ENCODE measurements around the gene GPS1. TPM values are rescaled to one million over a fixed set of nuclear protein-coding genes. Genes with fewer than 3 reads are reported as not detected.
A peak's percentile ranks its signal among the peaks of the same experiment; 100 is the strongest.

The GPS1 gene
- total RNA-seq, 1 donor from 2014 or later, result 80.3 TPM

DNA sequence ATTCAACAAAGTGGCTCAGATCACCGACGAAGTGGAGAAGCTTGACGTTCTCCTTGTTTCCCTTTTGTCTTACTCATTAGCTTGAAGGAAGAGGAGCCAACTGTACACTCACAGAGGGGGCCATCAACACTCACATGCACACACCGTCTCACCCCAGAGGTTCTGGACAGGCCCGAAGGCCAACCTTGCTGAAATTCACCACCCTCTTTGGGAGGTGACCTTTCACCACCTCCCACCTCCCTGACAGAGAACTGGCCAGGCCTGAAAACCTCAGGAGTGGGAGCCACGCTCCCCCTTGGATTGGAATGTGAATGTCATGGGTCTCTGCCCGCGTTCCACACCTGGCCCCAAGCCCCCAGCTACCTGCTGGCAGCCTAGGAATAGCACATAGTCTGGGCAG is 16.2 kb upstream of the GPS1 start:
- intact Hi-C loops (cut with DNase I), result no loop called here
- no peaks in the 10 kb centered on the region for H3K9me3 ChIP-seq
- H3K36me3 ChIP-seq, result no peaks in the 10 kb centered on the region
- DNase-seq (ENCODE audit: extremely low spot score in 2 of 2), result no peak
- peaks cover 24% of the 10 kb centered on the region for H3K4me1 ChIP-seq
- TF ChIP-seq POLR2A (IDR thresholded peaks at IDR 0.05) (no peak), POLR2AphosphoS5 (IDR thresholded peaks at IDR 0.05; ENCODE audit: insufficient read depth in 1 of 2, low read depth in 1 of 2) (no peak), CTCF (IDR thresholded peaks at IDR 0.05) (no peak)
- H3K27me3 ChIP-seq, result no peaks in the 10 kb centered on the region
- H3K4me3 ChIP-seq, result no peak overlapping the region
- H3K27ac ChIP-seq, result no peak overlapping the region

DNA sequence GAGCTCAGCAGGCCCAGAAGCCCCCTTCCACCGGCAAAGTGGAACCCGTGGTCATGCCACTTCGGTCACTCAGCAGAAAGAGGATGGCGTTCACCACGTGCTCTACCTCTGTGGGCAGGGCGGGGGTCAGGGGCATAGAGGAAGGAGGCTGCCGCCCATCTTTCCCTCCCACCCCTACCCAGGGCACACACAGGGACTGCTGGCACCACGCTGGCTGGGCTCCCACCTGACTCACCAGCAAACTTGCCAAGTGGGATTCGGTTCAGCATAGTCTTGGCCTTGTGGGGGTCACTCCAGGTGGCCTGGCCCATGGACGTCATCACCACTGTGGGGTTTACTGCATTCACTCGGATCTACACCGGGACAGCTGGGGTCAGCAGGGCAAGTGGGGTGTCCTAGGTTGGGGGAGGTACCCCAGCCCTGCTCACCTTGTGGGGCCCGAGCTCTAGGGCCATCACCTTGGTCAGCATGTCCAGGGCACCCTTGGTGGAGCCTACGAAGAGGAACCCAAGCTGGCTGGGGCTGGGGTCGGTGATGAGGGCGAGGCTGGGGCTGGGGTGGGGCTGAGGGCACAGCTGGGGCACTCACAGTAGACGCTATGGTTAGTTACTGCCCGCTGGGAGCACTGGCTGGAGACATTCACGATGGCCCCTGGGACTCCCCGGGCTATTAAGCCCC is 15.6 kb upstream of the GPS1 start:
- DNase-seq (ENCODE audit: extremely low spot score in 2 of 2), result no peak
- Histone ChIP-seq H3K36me3 (no peaks in the 10 kb centered on the region), H3K27me3 (no peaks in the 10 kb centered on the region), H3K9me3 (no peaks in the 10 kb centered on the region), H3K4me1 (peaks cover 24% of the 10 kb centered on the region), H3K4me3 (peak overlapping the region; percentile 71 to 79), H3K27ac (peak overlapping the region; percentile 87)
- TF ChIP-seq CTCF (IDR thresholded peaks at IDR 0.05) (no peak), POLR2A (IDR thresholded peaks at IDR 0.05) (no peak), POLR2AphosphoS5 (IDR thresholded peaks at IDR 0.05; ENCODE audit: insufficient read depth in 1 of 2, low read depth in 1 of 2) (no peak)
- intact Hi-C loops (cut with DNase I), result no loop called here

DNA sequence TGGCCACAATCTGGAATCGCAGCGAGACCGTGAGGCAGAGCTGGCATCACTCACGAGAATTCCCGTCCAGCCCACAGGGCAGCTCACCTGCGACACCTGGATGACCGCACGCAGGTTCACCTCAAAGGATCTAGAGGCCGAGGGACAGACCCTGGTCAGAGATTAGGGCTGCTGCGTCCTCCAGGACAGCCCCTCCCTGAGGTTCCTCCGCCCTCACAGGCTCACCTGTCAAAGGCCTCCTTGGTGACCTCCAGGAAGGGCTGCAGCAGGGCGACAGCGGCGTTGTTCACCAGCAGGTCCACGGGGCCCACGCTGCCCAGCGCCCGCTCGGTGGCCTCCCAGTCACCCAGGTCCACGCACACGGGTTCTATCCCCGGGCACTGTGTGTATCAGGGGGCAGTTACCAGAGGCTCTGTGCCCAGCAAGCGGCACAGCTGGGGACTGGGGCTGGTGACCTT is 15.0 kb upstream of the GPS1 start:
- H3K27ac ChIP-seq, result peak overlapping the region; percentile 87
- no peak for DNase-seq (ENCODE audit: extremely low spot score in 2 of 2)
- peak overlapping the region; percentile 71 to 79 for H3K4me3 ChIP-seq
- H3K4me1 ChIP-seq, result peaks cover 24% of the 10 kb centered on the region
- intact Hi-C loops (cut with DNase I), result no loop called here
- no peaks in the 10 kb centered on the region for H3K9me3 ChIP-seq
- H3K36me3 ChIP-seq, result no peaks in the 10 kb centered on the region
- TF ChIP-seq CTCF (IDR thresholded peaks at IDR 0.05) (no peak), POLR2A (IDR thresholded peaks at IDR 0.05) (no peak), POLR2AphosphoS5 (IDR thresholded peaks at IDR 0.05; ENCODE audit: insufficient read depth in 1 of 2, low read depth in 1 of 2) (no peak)
- H3K27me3 ChIP-seq, result no peaks in the 10 kb centered on the region

DNA sequence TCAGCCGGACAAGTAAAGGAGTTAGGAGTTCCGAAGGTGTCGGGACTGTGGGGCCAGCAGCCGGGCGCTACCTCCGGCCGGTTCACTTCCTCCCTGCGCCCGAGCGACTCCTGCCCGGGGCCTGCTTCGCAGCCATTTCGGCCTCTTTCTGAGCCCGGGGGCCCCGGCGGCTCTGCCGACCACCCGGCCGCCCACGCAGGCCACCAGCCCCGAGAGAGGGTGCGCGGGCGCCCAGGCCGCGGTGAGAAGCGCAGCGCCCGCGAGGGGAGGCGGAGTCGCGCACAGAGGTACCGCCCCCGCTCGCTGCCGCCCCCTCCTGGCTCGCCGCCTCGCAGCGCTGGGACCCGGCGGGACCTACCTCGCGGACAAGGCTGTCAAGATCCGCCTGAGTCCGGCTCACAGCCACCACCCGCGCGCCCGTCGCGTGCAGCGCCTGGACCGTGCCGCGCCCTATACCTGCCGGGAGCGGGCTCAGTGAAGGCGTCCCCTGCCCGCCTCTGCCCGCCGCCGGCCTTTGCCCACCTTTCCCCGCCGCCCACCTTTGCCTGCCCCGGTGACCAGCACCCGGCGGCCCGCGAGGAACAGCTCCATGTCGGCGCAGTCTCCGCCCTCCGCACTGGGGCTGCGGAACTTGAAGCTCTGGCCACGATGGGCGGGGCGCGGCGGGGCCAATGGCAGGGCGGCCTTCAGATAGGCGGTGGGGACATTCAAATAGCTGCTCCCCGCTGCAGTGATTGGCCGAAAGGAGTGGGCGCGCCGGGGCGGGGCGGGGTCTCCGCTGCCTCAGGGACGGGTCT is 14.4 kb upstream of the GPS1 start, which contains the start of gene DCXR:
Gene DCXR (minus strand): TSS at position 606 of the 797 bp plus-strand sequence. CDS start 15 bp downstream, at position 591.
- TF ChIP-seq CTCF (IDR thresholded peaks at IDR 0.05), result peak; percentile 13 to 64 (median 50)
- TF ChIP-seq POLR2A (IDR thresholded peaks at IDR 0.05), result peak in 1 of 2 donors; percentile 95
- peak; percentile 71 to 98 for TF ChIP-seq POLR2AphosphoS5 (IDR thresholded peaks at IDR 0.05; ENCODE audit: insufficient read depth in 1 of 2, low read depth in 1 of 2)
- Histone ChIP-seq H3K27me3 (no peaks in the 10 kb centered on the region), H3K36me3 (no peaks in the 10 kb centered on the region), H3K9me3 (no peaks in the 10 kb centered on the region), H3K4me3 (peak within 1 kb of the TSS; percentile 71 to 79), H3K4me1 (peaks cover 19% of the 10 kb centered on the region), H3K27ac (peak within 1 kb of the TSS; percentile 87)
- DNase-seq (ENCODE audit: extremely low spot score in 2 of 2), result peak in 1 of 2 donors; percentile 97
- intact Hi-C loops (cut with DNase I), result no loop called here

All from vagina (tissue), 2 donors.